GM18511 (cell line): ENCODE data around the gene RHOT2.
A peak's percentile ranks its signal among the peaks of the same experiment; 100 is the strongest.

Experiments
- ATAC-seq: cut with Tn5 transposase; IDR thresholded peaks from one replicate; pipeline ENCODE4 v1.9.1; 2021; ENCODE audit warnings: mild to moderate bottlenecking, moderate library complexity; ENCODE audit not compliant: unreplicated experiment

The RHOT2 gene

DNA sequence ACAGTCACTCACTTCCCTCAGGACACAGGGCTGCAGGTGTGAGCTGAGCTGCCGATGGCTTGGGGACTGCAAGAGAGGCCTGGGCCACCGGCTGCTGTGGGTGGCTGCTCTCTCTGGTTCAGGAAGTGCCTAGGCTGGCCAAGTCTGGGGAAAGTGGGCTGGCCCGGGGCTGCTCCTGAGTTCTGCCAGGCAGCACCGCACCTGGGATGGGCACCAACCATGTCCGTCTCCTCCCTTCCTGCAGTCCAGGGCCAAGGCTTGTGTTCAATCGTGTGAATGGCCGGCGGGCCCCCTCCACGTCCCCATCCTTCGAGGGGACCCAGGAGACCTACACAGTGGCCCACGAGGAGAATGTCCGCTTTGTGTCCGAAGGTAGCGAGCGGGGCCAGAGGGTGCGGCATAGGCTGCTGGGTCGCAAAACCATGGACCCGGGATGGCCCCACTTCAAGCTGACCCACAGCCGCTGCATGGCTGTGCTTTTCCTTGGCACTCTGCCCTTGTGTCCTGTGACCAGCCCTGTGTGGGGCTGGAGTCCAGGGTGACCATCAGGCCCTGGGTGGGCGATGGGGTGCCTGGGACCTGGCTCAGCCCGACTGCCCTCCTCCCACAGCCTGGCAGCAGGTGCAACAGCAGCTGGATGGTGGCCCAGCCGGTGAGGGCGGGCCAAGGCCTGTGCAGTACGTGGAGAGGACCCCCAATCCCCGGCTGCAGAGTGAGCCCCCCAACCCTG lies 20.6 kb upstream of the RHOT2 start:
- ATAC-seq = no peak

GRCh38 chr16:648071-648780 lies 19.7 kb upstream of the RHOT2 start:
- ATAC-seq = no peak

DNA sequence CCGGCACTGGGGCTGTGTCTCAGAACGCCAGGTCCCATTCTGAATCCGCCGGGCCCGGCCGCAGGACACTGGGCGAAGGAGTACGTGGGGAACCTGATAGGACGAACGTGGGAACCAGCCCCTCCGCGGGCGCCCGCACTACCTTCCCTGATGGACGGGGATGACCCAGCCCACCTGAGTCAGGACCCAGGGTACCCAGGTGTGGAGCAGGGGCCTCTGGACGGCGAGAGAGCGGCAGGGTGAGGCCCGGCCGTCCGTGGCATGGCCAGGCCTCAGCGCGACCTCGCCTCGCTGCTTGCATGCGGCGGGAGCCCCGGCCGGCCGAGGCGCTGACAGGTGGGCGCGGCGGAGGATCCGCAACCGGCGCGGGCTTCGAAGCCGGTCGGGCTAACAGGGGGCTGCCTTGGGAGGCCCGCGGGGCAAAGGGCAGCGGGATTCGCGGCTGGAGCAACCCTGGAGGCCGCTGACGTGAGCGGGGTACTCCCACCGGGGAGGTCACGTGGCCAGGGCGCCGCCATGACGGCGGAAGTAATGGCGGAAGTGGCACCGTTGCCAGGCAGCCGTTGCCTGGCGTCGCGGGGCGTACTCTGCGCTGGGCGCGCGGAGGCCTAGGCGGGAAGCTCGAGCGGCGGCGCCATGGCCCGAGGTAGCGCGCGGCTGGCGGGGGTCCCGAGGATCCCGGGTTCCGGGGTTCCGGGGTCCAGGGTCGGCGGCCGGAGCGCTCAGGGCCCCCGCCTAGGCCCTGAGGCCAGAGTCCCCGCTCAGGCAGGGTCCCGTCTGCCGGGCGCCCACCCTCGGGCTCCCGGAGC lies 18.9 kb upstream of the RHOT2 start, which contains the start of gene WDR90:
Gene WDR90 (plus strand): TSS at position 585 of the 809 bp plus-strand sequence. CDS start 52 bp downstream, at position 637.
- peak; percentile 91 for ATAC-seq

DNA sequence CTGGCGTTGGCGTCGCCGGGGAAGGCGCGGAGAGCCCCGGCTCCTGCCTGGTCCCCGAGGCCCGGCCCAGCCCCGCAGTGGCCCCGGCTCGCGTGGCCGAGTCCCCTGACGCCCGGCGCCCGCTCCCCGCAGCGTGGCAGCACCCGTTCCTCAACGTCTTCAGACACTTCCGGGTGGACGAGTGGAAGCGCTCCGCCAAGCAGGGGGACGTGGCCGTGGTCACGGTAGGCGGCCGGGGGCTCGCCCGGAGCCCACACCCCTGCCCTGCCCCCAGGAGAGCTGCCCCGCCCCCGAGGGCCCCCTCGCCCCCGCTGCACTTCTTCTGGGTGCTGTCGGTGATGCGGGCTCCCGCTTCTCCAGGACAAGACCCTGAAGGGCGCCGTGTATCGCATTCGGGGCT lies 18.3 kb upstream of the RHOT2 start:
- peak; percentile 15 for ATAC-seq

DNA sequence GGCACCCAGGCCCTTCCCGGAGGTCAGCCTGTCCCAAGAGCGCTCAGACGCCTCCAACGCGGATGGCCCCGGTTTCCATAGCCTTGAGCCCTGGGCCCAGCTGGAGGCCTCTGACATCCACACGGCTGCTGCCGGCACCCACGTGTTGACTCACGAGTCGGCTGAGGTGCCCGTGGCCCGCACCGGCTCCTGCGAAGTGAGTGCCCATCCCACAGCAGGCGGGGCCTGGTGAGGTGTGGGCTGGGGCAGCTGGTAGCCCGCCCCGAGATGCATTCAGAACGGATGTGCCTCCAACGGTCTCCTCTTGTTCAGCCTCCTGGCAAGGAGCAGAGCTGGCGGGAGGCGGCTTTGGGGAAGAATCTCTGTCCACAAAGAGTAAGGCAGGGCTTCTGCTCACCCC lies 16.1 kb upstream of the RHOT2 start:
- ATAC-seq = no peak

DNA sequence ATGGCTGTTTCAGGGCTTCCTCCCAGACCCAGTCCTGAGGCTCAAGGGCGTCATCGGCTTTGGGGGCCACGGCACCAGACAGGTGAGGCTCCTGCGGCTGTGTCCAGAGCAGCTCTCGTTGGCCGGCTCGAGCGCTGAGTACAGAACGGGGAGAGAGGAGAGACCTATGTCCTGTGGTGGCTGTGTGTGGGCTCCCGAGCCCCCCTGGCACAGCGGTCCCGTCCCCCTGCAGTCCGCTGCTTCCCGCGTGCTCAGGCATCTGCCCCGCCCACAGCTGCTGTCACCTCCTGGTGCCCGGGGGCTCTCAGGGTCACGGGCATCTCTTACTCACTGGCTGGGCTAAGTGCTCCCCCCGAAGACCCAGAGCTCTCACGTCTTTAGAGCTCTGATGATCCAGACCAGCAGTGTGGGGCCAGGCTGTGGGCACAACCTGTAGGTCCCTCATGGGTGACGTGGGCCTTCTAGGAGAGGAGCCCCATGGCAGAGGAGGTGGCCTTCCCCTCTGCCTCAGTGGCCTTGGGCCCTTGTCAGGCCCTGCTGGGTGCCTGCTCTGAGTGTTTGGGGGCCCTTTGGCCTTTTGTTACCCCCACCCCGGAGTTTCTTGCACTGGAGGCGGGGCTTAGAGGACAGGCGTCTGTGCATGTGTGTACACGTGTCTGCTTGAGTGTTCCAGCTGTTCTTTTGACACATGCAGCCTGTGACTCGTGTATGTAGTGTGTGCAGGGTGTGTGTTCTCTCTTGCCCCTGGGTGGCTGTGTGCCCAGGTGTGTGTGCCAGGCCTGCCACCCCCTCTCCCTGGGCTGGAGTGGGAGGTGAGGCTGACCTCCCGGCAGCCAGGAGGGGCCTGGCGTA lies 15.3 kb upstream of the RHOT2 start:
- no peak for ATAC-seq

DNA sequence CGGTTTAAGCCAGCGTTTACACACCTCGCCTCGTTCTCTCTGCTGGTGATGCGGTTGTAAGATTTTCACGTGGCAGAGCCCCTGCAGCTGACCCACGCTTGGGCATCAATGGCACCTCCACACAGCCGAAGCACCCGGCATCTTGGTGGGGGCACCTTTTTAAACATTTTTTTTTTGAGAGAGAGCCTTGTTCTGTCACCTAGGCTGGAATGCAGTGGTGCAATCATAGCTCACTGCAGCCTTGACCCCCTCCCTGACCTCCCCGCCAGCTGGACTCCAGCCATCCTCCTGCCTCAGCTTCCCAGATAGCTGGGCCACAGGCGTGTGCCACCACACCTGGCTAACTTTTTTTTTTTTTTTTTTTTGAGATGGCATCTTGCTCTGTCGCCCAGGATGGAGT lies 13.9 kb upstream of the RHOT2 start:
- no peak for ATAC-seq

DNA sequence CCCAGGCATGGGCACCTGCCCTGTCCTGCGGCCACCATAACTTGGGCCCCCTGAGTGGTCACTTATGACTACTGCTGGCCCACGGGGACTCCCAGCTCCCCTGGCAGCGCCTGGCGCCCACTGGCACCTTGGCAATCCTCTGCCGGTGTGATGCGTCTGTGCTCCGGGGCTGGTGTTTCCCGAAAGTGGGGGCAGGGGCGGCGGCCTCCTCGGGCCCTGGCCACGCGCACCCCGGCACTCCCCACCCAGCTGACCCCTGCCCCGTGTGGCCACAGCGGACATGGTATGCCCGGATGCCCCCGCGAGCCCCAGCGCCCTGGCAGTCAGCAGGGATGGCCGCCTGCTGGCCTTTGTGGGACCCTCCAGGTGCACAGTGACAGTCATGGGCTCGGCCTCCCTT lies 10.4 kb upstream of the RHOT2 start:
- ATAC-seq = no peak

- no peak for ATAC-seq
Measured at GRCh38 chr16:658679-659571, 9.0 kb upstream of the RHOT2 start.

DNA sequence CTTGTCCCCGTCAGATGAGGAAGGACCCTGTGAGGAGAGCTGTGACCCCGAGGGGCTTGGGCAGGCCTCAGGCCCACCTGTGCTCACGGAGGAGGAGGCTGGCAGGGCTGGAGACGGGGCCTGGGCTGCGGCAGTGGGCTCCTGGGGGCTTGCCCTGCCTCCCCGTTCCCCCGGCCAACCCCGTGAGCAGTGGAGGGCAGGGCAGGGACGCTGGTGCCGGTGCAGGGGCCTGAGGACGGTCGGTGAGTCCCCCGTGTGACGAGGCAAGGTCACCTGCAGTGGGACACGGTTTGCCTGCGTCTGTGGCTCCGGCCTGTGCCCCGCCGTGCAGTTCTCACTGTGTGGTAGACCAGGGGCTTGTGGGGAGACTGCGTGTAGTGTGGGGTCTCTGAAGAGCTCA lies 8.3 kb upstream of the RHOT2 start:
- no peak for ATAC-seq

DNA sequence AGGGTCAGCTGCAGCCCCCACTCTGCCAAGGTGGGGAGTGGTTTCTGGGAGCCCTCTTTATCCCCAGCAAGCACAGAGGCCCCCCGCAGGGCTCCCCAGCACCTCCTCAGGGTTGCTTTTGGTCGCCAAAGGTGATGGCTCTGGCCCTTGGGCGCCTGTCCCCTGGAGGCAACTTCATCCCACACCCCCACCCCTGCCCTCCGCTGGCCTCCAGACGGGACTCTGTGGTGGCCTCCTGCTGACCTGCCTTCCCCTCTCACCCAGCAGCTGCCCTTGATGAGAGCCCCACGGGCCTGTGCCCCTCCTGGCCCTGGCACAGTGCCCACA lies 7.8 kb upstream of the RHOT2 start:
- no peak for ATAC-seq

DNA sequence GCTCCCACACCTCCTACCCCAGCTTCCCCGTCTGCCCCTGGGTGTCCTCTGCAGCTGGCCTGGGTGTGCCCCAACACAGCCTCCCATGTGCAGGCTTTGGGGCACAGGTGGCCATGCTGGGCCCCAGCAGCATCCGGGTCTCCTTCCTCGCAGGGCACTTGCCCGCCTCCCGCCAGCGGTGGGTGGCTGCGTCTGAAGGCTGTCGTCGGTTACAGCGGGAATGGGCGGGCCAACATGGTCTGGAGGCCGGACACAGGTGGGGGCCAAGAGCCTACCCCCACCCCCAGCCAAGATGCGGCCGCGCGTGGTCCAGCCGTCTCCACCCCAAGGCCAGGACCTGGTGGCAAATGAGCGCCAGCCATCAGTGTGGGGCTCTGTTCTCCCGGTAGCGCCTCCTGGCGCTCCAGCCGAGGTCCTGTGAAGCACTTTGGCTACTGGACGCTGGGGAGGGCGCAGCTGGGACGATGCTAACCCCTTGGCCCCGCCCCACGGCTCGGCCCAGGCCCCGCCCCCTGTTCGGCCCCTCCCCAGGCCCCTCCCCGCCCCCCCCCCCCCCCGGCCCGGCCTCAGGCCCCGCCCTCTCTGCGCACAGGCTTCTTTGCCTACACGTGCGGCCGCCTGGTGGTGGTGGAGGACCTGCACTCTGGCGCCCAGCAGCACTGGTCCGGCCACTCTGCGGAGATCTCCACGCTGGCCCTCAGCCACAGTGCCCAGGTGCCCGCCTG lies 7.3 kb upstream of the RHOT2 start:
- peak; percentile 75 for ATAC-seq

DNA sequence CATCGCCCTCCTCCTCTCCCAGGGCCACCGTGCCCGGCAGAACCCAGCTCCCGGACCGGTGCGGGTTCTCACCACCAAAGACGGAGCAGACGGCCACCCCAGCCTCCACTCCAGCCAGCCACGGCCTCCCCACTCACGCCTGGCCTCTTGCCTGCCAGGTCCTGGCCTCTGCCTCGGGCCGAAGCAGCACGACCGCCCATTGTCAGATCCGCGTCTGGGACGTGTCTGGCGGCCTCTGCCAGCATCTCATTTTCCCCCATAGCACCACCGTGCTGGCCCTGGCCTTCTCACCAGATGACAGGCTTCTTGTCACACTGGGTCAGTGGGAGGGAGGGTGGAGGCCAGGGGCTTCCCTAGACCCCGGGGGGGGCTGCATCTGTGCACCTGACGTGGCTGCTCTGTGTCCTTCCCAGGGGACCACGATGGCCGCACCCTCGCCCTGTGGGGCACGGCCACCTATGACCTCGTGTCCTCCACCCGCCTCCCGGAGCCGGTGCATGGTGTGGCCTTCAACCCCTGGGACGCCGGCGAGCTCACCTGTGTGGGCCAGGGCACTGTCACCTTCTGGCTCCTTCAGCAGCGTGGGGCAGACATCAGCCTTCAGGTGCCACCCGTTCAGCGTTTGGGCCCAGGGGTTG lies 6.6 kb upstream of the RHOT2 start:
- peak; percentile 9 for ATAC-seq

DNA sequence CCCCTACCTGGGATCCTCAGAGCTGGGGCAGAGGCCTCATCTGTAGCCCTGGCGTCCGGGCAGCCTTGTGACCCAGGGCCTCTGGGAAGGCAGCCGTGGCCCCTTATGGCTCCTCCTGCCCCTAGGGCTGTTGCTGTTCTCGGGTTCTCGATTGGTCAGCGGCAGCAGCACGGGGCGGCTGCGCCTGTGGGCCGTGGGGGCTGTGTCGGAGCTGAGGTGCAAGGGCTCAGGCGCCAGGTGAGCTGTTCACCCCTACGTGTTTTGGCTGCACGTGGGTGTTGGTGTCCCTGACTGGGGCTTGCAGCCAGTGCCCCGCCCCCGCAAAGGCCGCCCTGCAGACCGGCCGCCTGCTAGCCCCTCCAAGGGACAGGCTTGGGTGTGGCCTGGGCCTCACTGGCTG lies 5.8 kb upstream of the RHOT2 start:
- no peak for ATAC-seq

DNA sequence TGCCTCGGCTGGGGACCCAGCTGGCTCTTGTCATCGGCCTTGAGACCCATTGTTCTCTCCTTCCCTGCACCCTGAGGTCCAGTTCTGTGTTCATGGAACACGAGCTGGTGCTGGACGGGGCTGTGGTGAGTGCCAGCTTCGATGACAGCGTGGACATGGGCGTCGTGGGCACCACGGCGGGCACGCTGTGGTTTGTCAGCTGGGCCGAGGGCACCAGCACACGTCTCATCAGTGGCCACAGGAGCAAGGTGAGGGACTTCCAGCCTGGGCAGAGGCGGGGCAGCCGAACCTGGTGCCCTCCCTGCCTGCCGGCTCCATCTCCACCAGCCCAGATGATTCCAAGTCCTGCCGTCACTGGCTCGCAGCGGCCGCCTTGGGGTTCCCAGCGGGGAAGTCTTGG lies 5.3 kb upstream of the RHOT2 start:
- ATAC-seq = no peak

GRCh38 chr16:666572-666971 lies 1.4 kb upstream of the RHOT2 start:
- no peak for ATAC-seq

- ATAC-seq = no peak
Measured at GRCh38 chr16:667113-667779, 686 bp upstream of the RHOT2 start.

- ATAC-seq = no peak
Measured at GRCh38 chr16:668519-669171, 713 bp downstream of the RHOT2 start.
